ENCODE data around the gene IL6ST.

The IL6ST gene

DNA sequence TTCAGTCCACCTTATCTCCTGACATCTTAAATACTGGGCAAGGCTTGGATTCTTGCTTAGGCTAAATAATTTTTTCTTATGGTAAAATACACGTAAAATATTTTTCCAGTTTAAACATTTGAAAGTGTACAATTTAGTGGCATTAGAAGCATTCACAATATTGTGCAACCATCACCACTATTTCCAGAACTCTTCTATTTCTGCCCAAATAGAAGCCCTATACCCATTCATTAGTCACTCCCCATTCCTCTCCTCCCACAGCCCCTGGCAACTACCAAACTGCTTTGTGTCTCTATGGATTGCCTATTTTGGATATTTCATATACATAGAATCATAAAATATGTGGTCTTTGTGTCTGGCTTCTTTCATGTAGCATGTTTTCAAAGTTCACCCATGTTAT is 86.0 kb downstream of the IL6ST start (continued):
- TF ChIP-seq, protein P1, sequence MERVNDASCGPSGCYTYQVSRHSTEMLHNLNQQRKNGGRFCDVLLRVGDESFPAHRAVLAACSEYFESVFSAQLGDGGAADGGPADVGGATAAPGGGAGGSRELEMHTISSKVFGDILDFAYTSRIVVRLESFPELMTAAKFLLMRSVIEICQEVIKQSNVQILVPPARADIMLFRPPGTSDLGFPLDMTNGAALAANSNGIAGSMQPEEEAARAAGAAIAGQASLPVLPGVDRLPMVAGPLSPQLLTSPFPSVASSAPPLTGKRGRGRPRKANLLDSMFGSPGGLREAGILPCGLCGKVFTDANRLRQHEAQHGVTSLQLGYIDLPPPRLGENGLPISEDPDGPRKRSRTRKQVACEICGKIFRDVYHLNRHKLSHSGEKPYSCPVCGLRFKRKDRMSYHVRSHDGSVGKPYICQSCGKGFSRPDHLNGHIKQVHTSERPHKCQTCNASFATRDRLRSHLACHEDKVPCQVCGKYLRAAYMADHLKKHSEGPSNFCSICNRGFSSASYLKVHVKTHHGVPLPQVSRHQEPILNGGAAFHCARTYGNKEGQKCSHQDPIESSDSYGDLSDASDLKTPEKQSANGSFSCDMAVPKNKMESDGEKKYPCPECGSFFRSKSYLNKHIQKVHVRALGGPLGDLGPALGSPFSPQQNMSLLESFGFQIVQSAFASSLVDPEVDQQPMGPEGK (tag by site-specific recombination; IDR thresholded peaks at IDR 0.05), result no peak
- TF ChIP-seq ZNF433 (tag by site-specific recombination; IDR thresholded peaks at IDR 0.05; ENCODE audit: low read depth) (no peak), SCRT2 (tag by site-specific recombination; IDR thresholded peaks at IDR 0.05) (no peak), ZNF239 (tag by site-specific recombination; IDR thresholded peaks at IDR 0.05) (no peak)

- no peak overlapping the region for H3K4me3 ChIP-seq (ENCODE audit: low read depth, low read length)
- CTCF ChIA-PET, result interaction anchor here (0.7 kb wide), 1 partner anchor 981 kb away, joined by 3 read pairs; no protein-coding TSS in a partner anchor
- POLR2A ChIA-PET, result no interaction called here
- no peaks in the 10 kb centered on the region for H3K9me3 ChIP-seq (ENCODE audit: control insufficient read depth, insufficient read depth, low read depth, low read length)
- H3K27ac ChIP-seq (ENCODE audit: extremely low read depth, low read depth, low read length), result no peak overlapping the region
- no peaks in the 10 kb centered on the region for H3K4me1 ChIP-seq (ENCODE audit: control insufficient read depth, insufficient read depth, low read length)
- TF ChIP-seq, protein P2, sequence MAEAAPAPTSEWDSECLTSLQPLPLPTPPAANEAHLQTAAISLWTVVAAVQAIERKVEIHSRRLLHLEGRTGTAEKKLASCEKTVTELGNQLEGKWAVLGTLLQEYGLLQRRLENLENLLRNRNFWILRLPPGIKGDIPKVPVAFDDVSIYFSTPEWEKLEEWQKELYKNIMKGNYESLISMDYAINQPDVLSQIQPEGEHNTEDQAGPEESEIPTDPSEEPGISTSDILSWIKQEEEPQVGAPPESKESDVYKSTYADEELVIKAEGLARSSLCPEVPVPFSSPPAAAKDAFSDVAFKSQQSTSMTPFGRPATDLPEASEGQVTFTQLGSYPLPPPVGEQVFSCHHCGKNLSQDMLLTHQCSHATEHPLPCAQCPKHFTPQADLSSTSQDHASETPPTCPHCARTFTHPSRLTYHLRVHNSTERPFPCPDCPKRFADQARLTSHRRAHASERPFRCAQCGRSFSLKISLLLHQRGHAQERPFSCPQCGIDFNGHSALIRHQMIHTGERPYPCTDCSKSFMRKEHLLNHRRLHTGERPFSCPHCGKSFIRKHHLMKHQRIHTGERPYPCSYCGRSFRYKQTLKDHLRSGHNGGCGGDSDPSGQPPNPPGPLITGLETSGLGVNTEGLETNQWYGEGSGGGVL (tag by site-specific recombination; IDR thresholded peaks at IDR 0.05), result no peak
- TF ChIP-seq ZFP3 (tag by site-specific recombination; IDR thresholded peaks at IDR 0.05; ENCODE audit: low read depth) (no peak), ZNF701 (tag by site-specific recombination; IDR thresholded peaks at IDR 0.05) (no peak), ZNF404 (tag by site-specific recombination; IDR thresholded peaks at IDR 0.05) (no peak), TCF7L2 (IDR thresholded peaks at IDR 0.05; ENCODE audit: borderline replicate concordance, low read depth, low read length) (no peak), ZNF366 (tag by site-specific recombination; conservative IDR thresholded peaks at IDR 0.05) (no peak), ZBTB48 (tag by site-specific recombination; IDR thresholded peaks at IDR 0.05) (no peak), ZNF624 (tag by site-specific recombination; IDR thresholded peaks at IDR 0.05) (no peak), KLF7 (tag by site-specific recombination; IDR thresholded peaks at IDR 0.05; ENCODE audit: borderline replicate concordance) (no peak), ZNF670 (tag by site-specific recombination; IDR thresholded peaks at IDR 0.05; ENCODE audit: low read depth) (no peak), ZBTB7A (tag by site-specific recombination; IDR thresholded peaks at IDR 0.05; ENCODE audit: low read depth) (no peak), MEIS1 (CRISPR knock-in tag; IDR thresholded peaks at IDR 0.05; ENCODE audit: borderline replicate concordance) (no peak), ZNF791 (tag by site-specific recombination; IDR thresholded peaks at IDR 0.05) (no peak), ZNF146 (tag by site-specific recombination; IDR thresholded peaks at IDR 0.05) (no peak), MZF1 (tag by site-specific recombination; IDR thresholded peaks at IDR 0.05; ENCODE audit: borderline replicate concordance) (no peak), ZNF473 (tag by site-specific recombination; IDR thresholded peaks at IDR 0.05) (no peak), ZNF37A (tag by site-specific recombination; IDR thresholded peaks at IDR 0.05) (no peak), ZNF302 (tag by site-specific recombination; IDR thresholded peaks at IDR 0.05; ENCODE audit: low read depth) (no peak)
- TF ChIP-seq, protein P3, sequence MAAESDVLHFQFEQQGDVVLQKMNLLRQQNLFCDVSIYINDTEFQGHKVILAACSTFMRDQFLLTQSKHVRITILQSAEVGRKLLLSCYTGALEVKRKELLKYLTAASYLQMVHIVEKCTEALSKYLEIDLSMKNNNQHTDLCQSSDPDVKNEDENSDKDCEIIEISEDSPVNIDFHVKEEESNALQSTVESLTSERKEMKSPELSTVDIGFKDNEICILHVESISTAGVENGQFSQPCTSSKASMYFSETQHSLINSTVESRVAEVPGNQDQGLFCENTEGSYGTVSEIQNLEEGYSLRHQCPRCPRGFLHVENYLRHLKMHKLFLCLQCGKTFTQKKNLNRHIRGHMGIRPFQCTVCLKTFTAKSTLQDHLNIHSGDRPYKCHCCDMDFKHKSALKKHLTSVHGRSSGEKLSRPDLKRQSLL (tag by site-specific recombination; IDR thresholded peaks at IDR 0.05), result no peak
- TF ChIP-seq, protein P4, sequence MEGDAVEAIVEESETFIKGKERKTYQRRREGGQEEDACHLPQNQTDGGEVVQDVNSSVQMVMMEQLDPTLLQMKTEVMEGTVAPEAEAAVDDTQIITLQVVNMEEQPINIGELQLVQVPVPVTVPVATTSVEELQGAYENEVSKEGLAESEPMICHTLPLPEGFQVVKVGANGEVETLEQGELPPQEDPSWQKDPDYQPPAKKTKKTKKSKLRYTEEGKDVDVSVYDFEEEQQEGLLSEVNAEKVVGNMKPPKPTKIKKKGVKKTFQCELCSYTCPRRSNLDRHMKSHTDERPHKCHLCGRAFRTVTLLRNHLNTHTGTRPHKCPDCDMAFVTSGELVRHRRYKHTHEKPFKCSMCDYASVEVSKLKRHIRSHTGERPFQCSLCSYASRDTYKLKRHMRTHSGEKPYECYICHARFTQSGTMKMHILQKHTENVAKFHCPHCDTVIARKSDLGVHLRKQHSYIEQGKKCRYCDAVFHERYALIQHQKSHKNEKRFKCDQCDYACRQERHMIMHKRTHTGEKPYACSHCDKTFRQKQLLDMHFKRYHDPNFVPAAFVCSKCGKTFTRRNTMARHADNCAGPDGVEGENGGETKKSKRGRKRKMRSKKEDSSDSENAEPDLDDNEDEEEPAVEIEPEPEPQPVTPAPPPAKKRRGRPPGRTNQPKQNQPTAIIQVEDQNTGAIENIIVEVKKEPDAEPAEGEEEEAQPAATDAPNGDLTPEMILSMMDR (tag by site-specific recombination; IDR thresholded peaks at IDR 0.05), result no peak
- no peaks in the 10 kb centered on the region for H3K36me3 ChIP-seq (ENCODE audit: control insufficient read depth in 2 of 2, insufficient read depth in 1 of 2, low read length in 2 of 2)
Observed at GRCh38 chr5:55907927-55908326, 86.8 kb downstream of the IL6ST start.

Measured in HEK293 (cell line).